Forelimb muscle (tissue), 1 donor: ENCODE data around the gene ECM2. TPM values are rescaled to one million over a fixed set of nuclear protein-coding genes. Genes with fewer than 3 reads are reported as not detected.

Experiments used
- DNase-seq: peaks from one replicate; pipeline ENCODE4 v3.0.0-alpha.2; 2013; ENCODE audit warnings: low read depth
- polyA plus RNA-seq: library from polyadenylated mRNA; unstranded; fragments of 120-200 nt; gene quantifications from one replicate; pipeline ENCODE4 v1.2.1, GENCODE V29; 2013; ENCODE audit not compliant: insufficient read length

Gene ECM2
- polyA plus RNA-seq, 1 donor, result 26.4 TPM

GRCh38 chr9:92467041-92467440 is 68.7 kb downstream of the ECM2 start:
- no peak for DNase-seq

DNA sequence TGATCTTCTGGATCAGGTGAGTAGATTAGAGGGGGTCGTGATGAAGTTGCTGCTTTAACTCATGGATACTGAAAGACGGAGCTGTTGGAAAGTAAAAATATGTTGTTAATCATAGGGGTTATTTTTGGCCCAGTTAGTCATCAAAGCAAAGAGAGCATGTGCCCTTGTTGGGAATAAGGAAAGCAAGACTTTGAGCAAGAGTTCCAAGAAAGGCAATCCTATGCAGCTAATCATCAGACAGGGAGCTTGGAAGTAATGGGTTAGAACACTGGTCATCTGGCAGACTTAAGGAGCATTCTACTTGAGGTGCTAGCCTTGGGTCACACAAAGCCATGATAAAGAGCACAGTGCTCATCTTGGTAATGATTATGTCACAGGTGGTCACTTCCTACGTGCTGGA is 71.8 kb downstream of the ECM2 start:
- DNase-seq, result no peak

DNA sequence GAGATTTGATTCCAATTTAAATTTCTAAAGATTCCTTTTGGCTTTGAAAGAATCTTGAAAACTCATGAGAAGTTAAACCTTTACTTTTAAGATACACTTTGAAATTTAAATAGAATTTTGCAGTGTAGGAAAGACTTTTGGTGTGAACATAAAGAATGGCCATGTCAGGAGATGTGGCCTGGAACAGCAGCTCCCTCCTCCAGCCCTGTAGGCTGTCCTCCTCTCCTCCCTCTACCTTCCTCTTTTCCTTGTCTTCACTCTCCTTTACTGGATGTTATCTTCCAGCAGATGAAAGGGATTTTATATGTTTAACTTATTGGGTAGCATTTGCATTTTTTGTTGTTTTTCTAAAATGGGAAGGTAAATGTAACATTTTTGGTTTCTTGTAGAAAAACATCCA is 72.4 kb downstream of the ECM2 start:
- no peak for DNase-seq

- DNase-seq, result no peak
These were observed 78.2 kb downstream of the ECM2 start for GRCh38 chr9:92457576-92457975.

- no peak for DNase-seq
These were observed 80.6 kb downstream of the ECM2 start for GRCh38 chr9:92455217-92455616.

- DNase-seq, result no peak
These were observed 89.3 kb downstream of the ECM2 start for GRCh38 chr9:92446536-92446935.

Other genes starting within 250 kb of the ECM2 start
- gene IARS1, start 242.3 kb downstream of the ECM2 start, polyA plus RNA-seq, result 62.7 TPM
- gene NOL8, start 210.6 kb downstream of the ECM2 start, polyA plus RNA-seq, result 27.2 TPM
- 3.9 TPM for gene CENPP, start 210.0 kb downstream of the ECM2 start, polyA plus RNA-seq
- 374 TPM for gene OGN, start 131.4 kb downstream of the ECM2 start, polyA plus RNA-seq
- 3.5 TPM for gene OMD, start 111.5 kb downstream of the ECM2 start, polyA plus RNA-seq
- gene ASPN, start 53.5 kb downstream of the ECM2 start, polyA plus RNA-seq, result 282 TPM
- gene IPPK, start 134.1 kb upstream of the ECM2 start, polyA plus RNA-seq, result 7.2 TPM
- gene BICD2, start 228.8 kb upstream of the ECM2 start, polyA plus RNA-seq, result 25.2 TPM